ENCODE results near the gene KCNE2.

- TF ChIP-seq, protein P1, sequence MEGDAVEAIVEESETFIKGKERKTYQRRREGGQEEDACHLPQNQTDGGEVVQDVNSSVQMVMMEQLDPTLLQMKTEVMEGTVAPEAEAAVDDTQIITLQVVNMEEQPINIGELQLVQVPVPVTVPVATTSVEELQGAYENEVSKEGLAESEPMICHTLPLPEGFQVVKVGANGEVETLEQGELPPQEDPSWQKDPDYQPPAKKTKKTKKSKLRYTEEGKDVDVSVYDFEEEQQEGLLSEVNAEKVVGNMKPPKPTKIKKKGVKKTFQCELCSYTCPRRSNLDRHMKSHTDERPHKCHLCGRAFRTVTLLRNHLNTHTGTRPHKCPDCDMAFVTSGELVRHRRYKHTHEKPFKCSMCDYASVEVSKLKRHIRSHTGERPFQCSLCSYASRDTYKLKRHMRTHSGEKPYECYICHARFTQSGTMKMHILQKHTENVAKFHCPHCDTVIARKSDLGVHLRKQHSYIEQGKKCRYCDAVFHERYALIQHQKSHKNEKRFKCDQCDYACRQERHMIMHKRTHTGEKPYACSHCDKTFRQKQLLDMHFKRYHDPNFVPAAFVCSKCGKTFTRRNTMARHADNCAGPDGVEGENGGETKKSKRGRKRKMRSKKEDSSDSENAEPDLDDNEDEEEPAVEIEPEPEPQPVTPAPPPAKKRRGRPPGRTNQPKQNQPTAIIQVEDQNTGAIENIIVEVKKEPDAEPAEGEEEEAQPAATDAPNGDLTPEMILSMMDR (IDR thresholded peaks at IDR 0.05; ENCODE audit: control extremely low read depth in 1 of 3, insufficient read depth in 1 of 3, low read depth in 1 of 3, low read length in 3 of 3) = no peak
- TF ChIP-seq CHD2 (IDR thresholded peaks at IDR 0.05; ENCODE audit: low read length) (no peak), YY1 (IDR thresholded peaks at IDR 0.05; ENCODE audit: low read depth, low read length) (no peak)
Measured at GRCh38 chr21:34343838-34344381, 19.9 kb upstream of the KCNE2 start.

Measured in H1 (cell line).